Neural cell (in vitro differentiated cells): Measurements from ENCODE around the gene GRIN3B. TPM values are rescaled to one million over a fixed set of nuclear protein-coding genes. Genes with fewer than 3 reads are reported as not detected.

Experiments
- H2AFZ ChIP-seq: fragments of 200-600, 300-800 bp; sonication (generic), shearing (Covaris generic); 2 replicates; pipeline ENCODE4 v1.6.0; 2014; ENCODE audit warnings: low read depth, mild to moderate bottlenecking, antibody characterized with exemption, low read length, moderate library complexity
- H3F3A ChIP-seq: fragments of 200-600 bp; shearing (Covaris generic); 2 replicates; pipeline ENCODE4 v1.6.1; 2016; ENCODE audit warnings: mild to moderate bottlenecking, moderate library complexity, mixed read lengths, antibody characterized with exemption, low read length; ENCODE audit not compliant: insufficient read depth, poor library complexity, severe bottlenecking
- H3K27ac ChIP-seq: fragments of 200-600, 300-800 bp; sonication (generic), shearing (Covaris generic); 2 replicates; pipeline ENCODE4 v1.5.1; 2014; ENCODE audit warnings: mild to moderate bottlenecking, low read length, moderate library complexity
- H3K27me3 ChIP-seq: fragments of 300-800, 200-600 bp; sonication (generic), shearing (Covaris generic); 2 replicates; pipeline ENCODE4 v1.6.0; 2014; ENCODE audit warnings: mild to moderate bottlenecking, low read depth, low read length, moderate library complexity; ENCODE audit not compliant: insufficient read depth
- H3K36me3 ChIP-seq: fragments of 300-800, 200-600 bp; sonication (generic), shearing (Covaris generic); 2 replicates; pipeline ENCODE4 v1.5.1; 2014; ENCODE audit warnings: mild to moderate bottlenecking, antibody characterized with exemption, low read length, moderate library complexity; ENCODE audit not compliant: insufficient read depth
- H3K4me2 ChIP-seq: fragments of 300-800, 200-600 bp; sonication (generic), shearing (Covaris generic); 2 replicates; pipeline ENCODE4 v1.6.0; 2014; ENCODE audit warnings: mild to moderate bottlenecking, low read length
- H3K4me3 ChIP-seq: fragments of 300-800, 200-600 bp; sonication (generic), shearing (Covaris generic); 2 replicates; pipeline ENCODE4 v1.5.1; 2014; ENCODE audit warnings: mild to moderate bottlenecking, low read length, moderate library complexity
- H3K79me2 ChIP-seq: fragments of 200-600 bp; shearing (Covaris generic); replicated peaks from 2 replicates; pipeline ENCODE4 v1.6.0; 2014; ENCODE audit warnings: mild to moderate bottlenecking, low read length, moderate library complexity; ENCODE audit not compliant: insufficient read depth
- H3K9ac ChIP-seq: fragments of 300-800, 200-600 bp; sonication (generic), shearing (Covaris generic); 2 replicates; pipeline ENCODE4 v1.6.1; 2016; ENCODE audit warnings: mild to moderate bottlenecking, low read length, mixed read lengths
- H3K9me2 ChIP-seq: fragments of 200-600 bp; shearing (Covaris generic); 2 replicates; pipeline ENCODE4 v1.6.1; 2016; ENCODE audit warnings: mild to moderate bottlenecking, low read length, mixed read lengths; ENCODE audit not compliant: insufficient read depth
- H3K9me3 ChIP-seq: fragments of 200-600, 300-800 bp; sonication (generic), shearing (Covaris generic); 2 replicates; pipeline ENCODE4 v1.6.1; 2016; ENCODE audit warnings: mild to moderate bottlenecking, mixed run types, low read length, moderate library complexity, mixed read lengths
- H4K20me1 ChIP-seq: fragments of 200-600 bp; shearing (Covaris generic); 2 replicates; pipeline ENCODE4 v1.6.1; 2016; ENCODE audit warnings: mild to moderate bottlenecking, mixed run types; ENCODE audit not compliant: insufficient read depth
- CTCF ChIP-seq: fragments of 450-650 bp; IDR thresholded peaks from 2 replicates; pipeline ENCODE4 v1.5.1; 2014; ENCODE audit warnings: antibody characterized with exemption, mild to moderate bottlenecking, moderate library complexity; ENCODE audit not compliant: poor library complexity, severe bottlenecking
- EP300 ChIP-seq: fragments of 450-650 bp; conservative IDR thresholded peaks from 2 replicates; pipeline ENCODE4 v1.6.1; 2014; ENCODE audit warnings: antibody characterized with exemption, mild to moderate bottlenecking, moderate library complexity; ENCODE audit not compliant: poor library complexity, severe bottlenecking
- EZH2 ChIP-seq: fragments of 200-600, 300-800 bp; shearing (Covaris generic), sonication (generic); IDR thresholded peaks from 2 replicates; pipeline ENCODE4 v1.6.1; 2014; ENCODE audit warnings: antibody characterized with exemption, low read length, borderline replicate concordance, mild to moderate bottlenecking; ENCODE audit not compliant: insufficient read depth, poor library complexity, severe bottlenecking
- MXI1 ChIP-seq: fragments of 450-650 bp; conservative IDR thresholded peaks from 2 replicates; pipeline ENCODE4 v1.6.1; 2014; ENCODE audit warnings: antibody characterized with exemption, mild to moderate bottlenecking; ENCODE audit not compliant: poor library complexity, severe bottlenecking
- POLR2AphosphoS5 ChIP-seq: IDR thresholded peaks from 2 replicates; pipeline ENCODE4 v1.6.1; 2012
- RAD21 ChIP-seq: fragments of 450-650 bp; conservative IDR thresholded peaks from 2 replicates; pipeline ENCODE4 v1.6.1; 2014; ENCODE audit warnings: antibody characterized with exemption, mild to moderate bottlenecking, moderate library complexity
- REST ChIP-seq: IDR thresholded peaks from 2 replicates; pipeline ENCODE4 v1.6.1; 2012; ENCODE audit warnings: borderline replicate concordance
- SMC3 ChIP-seq: fragments of 450-650 bp; conservative IDR thresholded peaks from 2 replicates; pipeline ENCODE4 v1.6.1; 2014; ENCODE audit warnings: antibody characterized with exemption, mild to moderate bottlenecking, moderate library complexity; ENCODE audit not compliant: poor library complexity
- polyA plus RNA-seq: library from polyadenylated mRNA; depleted of rRNA; stranded (reverse); fragments of >200 nt; gene quantifications from 2 replicates; pipeline ENCODE4 v1.2.3, GENCODE V29; 2014

Gene GRIN3B
- polyA plus RNA-seq, 1 donor from 2014 or later: 0.46 TPM

- H3K4me2 ChIP-seq: no peak overlapping the region
- H3K4me3 ChIP-seq: no peak overlapping the region
- no peak overlapping the region for H3K27ac ChIP-seq
These were observed 19.9 kb upstream of the GRIN3B start for GRCh38 chr19:980133-980998.

More at GRCh38 chr19:980133-980998, 19.9 kb upstream of the GRIN3B start:
- Histone ChIP-seq H3K27me3 (no peaks in the 10 kb centered on the region), H3K36me3 (no peaks in the 10 kb centered on the region), H3K79me2 (no peaks in the 10 kb centered on the region), H3K9me2 (no peaks in the 10 kb centered on the region), H4K20me1 (no peaks in the 10 kb centered on the region), H3K9me3 (no peaks in the 10 kb centered on the region), H3F3A (no peaks in the 10 kb centered on the region), H2AFZ (no peak overlapping the region), H3K9ac (no peak overlapping the region)
- TF ChIP-seq REST (no peak), EZH2 (no peak), CTCF (no peak), RAD21 (no peak), POLR2AphosphoS5 (no peak), SMC3 (no peak), MXI1 (no peak), EP300 (no peak)
